NCI-H2196 treated with DMSO at 0.1 percent for 48 hours (cell line): Measurements from ENCODE around the gene ABHD16A.

Experiments used
- DNase-seq: peaks from one replicate; lab custom pipeline; 2025; ENCODE audit not compliant: unreplicated experiment; lab: John Stamatoyannopoulos, UW

The ABHD16A gene

GRCh38 chr6:31642798-31643570 is 60.1 kb downstream of the ABHD16A start:
- DNase-seq, result no peak

DNA sequence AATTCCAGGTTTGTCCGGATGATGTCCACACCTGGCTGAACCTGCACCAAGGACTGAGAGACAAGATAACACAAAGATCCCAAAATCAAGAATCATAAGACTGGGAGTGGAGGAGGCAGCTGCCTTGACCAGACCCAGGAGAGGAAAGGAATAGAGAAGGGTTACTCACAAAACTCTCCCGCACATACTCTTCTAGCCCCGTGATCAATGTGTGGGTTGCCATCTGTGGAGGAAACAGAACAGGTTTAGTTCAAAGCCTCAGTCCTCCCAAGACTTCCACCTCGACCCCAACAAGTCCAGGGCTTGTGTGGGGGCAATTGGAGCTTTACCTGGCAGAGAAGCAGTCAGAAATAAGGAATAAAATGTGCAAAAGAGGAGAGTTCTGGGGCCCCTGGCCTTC is 61.8 kb downstream of the ABHD16A start:
- no peak for DNase-seq

- DNase-seq, result no peak
Measured at GRCh38 chr6:31640612-31641011, 62.5 kb downstream of the ABHD16A start.

DNA sequence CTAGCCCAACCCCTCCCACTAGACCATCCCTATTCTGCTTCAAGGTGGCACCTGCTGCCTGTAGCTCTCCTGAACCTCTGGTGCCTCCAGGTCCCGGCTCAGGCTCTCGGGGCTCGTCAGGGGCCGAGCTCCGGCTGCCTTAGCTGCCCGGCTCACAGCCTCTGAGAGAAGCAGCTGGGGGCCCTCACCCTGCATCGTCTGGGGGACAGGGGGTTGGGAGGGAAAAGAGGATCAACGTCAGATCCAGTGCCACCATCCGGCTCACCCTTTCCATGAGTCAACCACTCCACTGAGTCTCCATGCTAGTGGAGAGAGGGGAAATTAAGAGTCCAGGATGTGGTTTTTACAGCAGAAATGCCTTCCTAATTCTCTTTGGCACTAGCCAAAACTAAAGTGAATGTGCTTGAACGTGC is 63.7 kb downstream of the ABHD16A start:
- no peak for DNase-seq

DNA sequence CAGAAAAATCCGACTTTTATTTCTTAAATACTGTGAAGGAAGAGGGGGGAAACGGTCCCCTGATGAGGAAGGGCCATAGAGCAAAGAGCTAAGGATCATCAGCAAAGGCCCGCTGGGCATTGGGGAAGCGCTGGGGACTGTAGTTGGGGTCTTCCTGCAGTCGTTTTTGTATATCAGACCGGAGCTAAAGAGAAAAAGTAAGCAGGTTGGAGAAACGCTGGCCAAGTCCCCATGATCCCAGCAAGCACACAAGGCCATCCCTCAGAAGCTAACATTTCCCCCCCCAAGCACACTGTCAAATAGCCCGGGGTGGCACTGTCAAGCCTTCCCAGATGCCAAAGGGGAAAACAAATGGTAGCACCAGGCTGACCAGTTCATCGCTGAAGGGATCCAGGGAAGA is 64.1 kb downstream of the ABHD16A start:
- DNase-seq, result no peak
